ENCODE results near the gene CYB5B.

The CYB5B gene

DNA sequence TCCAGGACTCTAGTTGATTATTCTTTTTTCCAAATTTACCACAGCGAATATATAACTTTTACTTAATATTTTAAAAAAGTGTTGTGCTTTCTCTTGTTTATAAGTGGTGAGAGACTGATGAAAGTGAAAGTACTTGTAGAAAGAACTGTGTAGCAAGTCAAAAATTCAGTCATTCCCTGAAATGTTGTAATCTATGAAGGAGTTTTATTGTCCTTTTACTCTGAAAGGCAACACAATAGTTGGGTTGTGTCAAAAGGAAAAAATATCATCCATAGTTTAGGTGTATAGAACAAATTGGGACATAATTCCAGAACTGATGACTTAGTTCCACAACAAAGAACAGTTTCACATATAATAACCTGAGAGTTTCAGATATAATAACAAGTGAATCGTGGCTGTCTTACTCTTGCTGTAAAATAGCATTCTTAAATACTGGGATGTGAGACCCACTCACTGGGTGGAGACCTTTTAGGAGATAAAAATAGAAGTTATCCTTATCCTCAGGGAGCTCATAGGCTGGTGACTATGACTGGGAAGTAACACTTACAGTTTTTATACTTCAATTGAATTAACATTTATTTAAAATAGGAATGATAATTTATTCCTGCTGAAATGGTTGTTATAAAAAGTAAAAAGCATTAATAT is 20.6 kb downstream of the CYB5B start:
- peak; percentile 16 for DNase-seq (ENCODE audit: low spot score)

- DNase-seq (ENCODE audit: low spot score) = peak; percentile 6
These were observed 24.2 kb downstream of the CYB5B start for GRCh38 chr16:69448470-69449193.

DNA sequence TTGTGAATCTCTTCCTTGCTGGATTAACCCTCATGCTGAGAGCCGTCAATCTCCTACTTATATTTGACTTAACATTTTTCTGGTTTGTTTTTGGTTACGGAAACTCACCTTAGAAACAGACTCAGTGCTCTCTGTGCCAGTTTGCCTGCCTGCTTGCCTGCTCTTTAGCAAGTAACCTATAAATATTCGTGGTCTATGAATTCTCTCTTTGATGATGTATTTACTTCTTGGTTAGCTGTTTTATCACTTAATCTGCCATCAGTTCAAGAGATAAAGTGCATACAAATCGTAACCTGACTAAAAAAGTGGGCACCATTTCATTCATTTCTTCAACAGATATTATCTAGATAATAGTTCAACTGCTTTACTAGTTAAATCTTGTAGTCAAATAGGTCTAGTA is 26.7 kb downstream of the CYB5B start:
- no peak for DNase-seq (ENCODE audit: low spot score)

GRCh38 chr16:69453936-69454335 is 29.5 kb downstream of the CYB5B start:
- no peak for DNase-seq (ENCODE audit: low spot score)

DNA sequence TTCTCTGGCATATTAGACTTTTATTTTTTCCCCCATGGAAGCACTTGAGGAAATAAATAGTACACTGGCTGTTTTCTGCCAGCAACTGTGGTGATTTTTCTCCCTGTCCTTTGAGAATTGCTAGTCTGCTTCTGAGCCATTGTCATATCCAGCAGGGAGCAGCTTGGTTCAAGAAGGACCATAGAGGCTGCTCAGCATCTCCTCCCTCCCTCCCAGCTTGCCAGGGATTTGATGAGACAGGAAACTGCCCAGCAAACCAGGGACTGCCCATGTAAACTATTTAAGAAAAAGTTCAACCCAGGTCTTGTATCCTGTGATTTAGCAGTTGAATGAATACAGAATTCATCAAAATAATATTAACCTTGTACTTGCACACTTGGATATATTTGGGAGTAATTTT is 39.5 kb downstream of the CYB5B start:
- no peak for DNase-seq (ENCODE audit: low spot score)

GRCh38 chr16:69465083-69465721 is 40.8 kb downstream of the CYB5B start:
- DNase-seq (ENCODE audit: low spot score) = peak; percentile 12

DNA sequence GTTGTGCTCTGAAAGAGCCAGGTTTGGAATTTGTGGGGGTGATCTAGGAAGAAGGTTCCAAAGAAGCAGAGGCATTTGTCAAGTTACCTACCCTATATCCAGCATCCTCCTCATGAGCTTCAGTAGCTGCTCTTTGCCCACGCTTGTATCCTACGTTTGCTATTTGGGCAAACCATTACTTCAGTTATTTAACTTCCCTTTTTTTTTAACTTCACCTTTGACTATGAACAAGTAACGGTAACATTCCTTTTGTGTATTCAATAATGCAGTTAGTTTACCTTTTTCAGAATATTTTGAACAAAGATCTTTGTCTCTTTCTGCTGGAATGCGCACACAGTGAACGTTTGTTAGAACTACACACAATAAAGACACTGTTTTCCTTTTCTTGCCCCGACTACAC is 41.5 kb downstream of the CYB5B start:
- DNase-seq (ENCODE audit: low spot score) = no peak

GRCh38 chr16:69466547-69466946 is 42.1 kb downstream of the CYB5B start:
- DNase-seq (ENCODE audit: low spot score) = no peak

DNA sequence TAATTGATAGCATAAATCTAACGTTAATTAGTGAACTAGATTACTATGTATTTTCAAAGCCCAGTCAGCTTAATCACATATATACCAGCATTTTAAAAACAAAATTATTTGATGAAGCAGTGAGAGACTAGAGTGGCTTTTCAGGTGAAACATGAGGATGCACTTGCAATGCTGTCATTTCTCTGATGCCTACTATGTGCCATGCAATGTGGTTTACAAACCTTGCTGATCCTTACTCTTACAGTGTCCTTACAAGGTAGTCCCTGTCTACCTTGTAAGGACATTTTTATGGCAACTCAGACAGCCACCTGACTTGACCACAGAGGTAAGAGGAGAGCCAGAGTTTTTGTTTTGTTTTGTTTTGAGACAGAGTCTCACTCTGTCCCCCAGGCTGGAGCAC is 42.7 kb downstream of the CYB5B start:
- no peak for DNase-seq (ENCODE audit: low spot score)

- no peak for DNase-seq (ENCODE audit: low spot score)
These were observed 43.2 kb downstream of the CYB5B start for GRCh38 chr16:69467531-69468204.

GRCh38 chr16:69469807-69470561 is 45.6 kb downstream of the CYB5B start:
- DNase-seq (ENCODE audit: low spot score) = no peak

DNA sequence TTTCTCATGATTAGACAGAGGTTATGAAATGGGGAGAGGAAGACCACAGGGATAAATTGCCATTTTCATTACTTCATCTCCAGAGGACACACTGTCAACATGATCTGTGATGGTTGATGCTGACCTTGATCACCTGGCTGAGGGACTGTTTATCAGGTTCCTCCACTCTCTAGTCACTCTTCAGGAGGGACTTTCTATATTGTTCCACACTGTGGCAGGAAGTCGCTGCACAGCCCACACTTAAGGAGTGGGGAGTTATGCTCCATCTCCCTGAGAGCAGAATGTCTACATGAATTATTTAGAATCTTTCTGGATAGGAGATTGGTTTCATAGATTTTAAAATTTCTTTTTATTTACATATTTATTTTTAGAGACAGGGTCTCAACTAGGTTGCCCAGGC is 46.7 kb downstream of the CYB5B start:
- DNase-seq (ENCODE audit: low spot score) = no peak

GRCh38 chr16:69474408-69474807 is 50.0 kb downstream of the CYB5B start:
- DNase-seq (ENCODE audit: low spot score) = no peak

DNA sequence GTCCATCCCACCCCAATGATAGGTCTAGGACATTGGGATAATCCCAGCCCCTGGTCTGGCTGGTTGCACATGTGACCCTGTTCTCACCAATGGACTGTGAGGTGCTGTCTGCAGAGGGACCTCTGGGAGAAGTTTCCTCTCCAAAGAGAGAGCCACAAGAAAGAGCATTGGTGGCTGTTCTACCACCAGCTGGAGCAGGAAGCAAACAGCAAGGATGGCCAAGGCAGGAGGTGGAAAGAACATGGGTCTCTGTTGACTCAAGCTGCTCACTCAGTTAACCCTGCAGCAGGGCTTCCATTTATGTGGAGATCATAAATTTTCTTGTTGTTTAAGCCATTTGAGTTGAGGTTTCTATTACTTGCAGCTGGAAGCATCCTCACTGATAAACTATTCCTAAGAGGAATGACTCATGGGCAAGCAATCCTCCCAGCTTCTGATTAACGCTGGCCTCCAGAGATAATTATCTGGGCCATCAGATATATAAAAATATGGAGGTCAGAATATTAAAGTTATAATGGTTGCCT is 52.6 kb downstream of the CYB5B start:
- peak; percentile 64 for DNase-seq (ENCODE audit: low spot score)

- DNase-seq (ENCODE audit: low spot score) = peak; percentile 20
These were observed 53.1 kb downstream of the CYB5B start for GRCh38 chr16:69477546-69477945.

DNA sequence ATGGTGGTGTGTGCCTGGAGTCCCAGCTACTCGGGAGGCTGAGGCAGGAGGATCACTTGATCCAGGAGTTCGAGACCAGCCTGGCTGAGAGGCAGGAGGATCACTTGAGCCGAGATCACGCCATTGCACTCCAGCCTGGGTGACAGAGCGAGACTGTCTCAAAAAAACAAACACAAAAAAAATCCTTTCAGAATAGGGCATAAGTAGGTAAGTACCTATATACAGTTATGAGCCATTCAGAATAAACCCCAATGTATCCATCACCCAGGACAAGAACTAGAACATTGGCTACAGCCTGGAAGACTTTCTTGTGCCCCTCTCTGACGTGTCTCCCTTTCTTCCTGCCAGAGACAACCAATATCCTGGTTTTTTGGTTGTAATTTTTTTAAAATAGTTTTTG is 54.3 kb downstream of the CYB5B start:
- DNase-seq (ENCODE audit: low spot score) = no peak

GRCh38 chr16:69479775-69480174 is 55.4 kb downstream of the CYB5B start:
- no peak for DNase-seq (ENCODE audit: low spot score)

DNA sequence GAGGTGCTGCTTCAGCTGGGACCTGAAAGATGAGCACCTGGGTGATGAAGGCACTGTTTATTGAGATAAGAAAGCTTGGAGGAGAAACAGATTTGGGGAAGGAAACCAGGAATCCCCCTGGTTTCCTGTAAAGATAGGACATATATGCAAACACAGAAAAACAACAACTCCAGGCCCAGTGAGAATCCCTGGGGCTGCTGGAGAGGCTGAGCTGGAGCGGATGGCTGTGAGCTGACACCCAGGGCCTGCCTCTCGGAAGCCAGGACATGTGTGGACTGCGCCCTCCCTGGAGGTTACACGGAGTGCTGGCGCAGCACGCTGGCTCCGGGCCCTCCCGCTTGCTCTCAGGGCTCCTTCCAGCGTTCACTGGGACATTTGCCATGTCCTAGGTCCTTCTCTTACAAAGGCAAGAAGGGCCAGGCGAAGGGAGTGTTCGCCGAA is 57.5 kb downstream of the CYB5B start:
- DNase-seq (ENCODE audit: low spot score) = peak; percentile 49

GRCh38 chr16:69482410-69482991 is 58.1 kb downstream of the CYB5B start:
- peak; percentile 56 for DNase-seq (ENCODE audit: low spot score)

GRCh38 chr16:69483611-69484010 is 59.2 kb downstream of the CYB5B start:
- DNase-seq (ENCODE audit: low spot score) = no peak

- DNase-seq (ENCODE audit: low spot score) = no peak
These were observed 60.9 kb downstream of the CYB5B start for GRCh38 chr16:69485361-69485760.
